Activated naive CD4-positive, alpha-beta T cell treated with anti-CD3 and anti-CD28 coated beads, Interleukin-2, amount 10 ng/mL, durations not matched to agents 7 days and 5 days (primary cell): ENCODE data around the gene BMAL2.

Experiments
- CTCF ChIA-PET: fragments of 350-600 bp; sonication (Branson Sonifier 250); formaldehyde crosslinking; loops from one replicate; lab custom pipeline; 2021; ENCODE audit warnings: antibody characterized with exemption; lab: Charles Lee
- DNase-seq: peaks from one replicate; pipeline ENCODE4 v3.0.0-alpha.2; 2020
- H3K27ac Mint-ChIP-seq: one replicate; pipeline ENCODE4 v1.8.0; 2021; ENCODE audit warnings: mild to moderate bottlenecking, moderate library complexity, mixed read lengths
- H3K27me3 Mint-ChIP-seq: one replicate; pipeline ENCODE4 v1.8.0; 2021; ENCODE audit warnings: mild to moderate bottlenecking, mixed read lengths
- H3K36me3 Mint-ChIP-seq: one replicate; pipeline ENCODE4 v1.8.0; 2021; ENCODE audit warnings: mixed read lengths
- H3K4me1 Mint-ChIP-seq: one replicate; pipeline ENCODE4 v1.8.0; 2021; ENCODE audit warnings: mixed read lengths
- H3K4me3 Mint-ChIP-seq: one replicate; pipeline ENCODE4 v1.8.0; 2021; ENCODE audit warnings: mild to moderate bottlenecking, moderate library complexity, mixed read lengths
- H3K9me3 Mint-ChIP-seq: one replicate; pipeline ENCODE4 v1.8.0; 2021; ENCODE audit warnings: mixed read lengths

BMAL2 gene, protein sequence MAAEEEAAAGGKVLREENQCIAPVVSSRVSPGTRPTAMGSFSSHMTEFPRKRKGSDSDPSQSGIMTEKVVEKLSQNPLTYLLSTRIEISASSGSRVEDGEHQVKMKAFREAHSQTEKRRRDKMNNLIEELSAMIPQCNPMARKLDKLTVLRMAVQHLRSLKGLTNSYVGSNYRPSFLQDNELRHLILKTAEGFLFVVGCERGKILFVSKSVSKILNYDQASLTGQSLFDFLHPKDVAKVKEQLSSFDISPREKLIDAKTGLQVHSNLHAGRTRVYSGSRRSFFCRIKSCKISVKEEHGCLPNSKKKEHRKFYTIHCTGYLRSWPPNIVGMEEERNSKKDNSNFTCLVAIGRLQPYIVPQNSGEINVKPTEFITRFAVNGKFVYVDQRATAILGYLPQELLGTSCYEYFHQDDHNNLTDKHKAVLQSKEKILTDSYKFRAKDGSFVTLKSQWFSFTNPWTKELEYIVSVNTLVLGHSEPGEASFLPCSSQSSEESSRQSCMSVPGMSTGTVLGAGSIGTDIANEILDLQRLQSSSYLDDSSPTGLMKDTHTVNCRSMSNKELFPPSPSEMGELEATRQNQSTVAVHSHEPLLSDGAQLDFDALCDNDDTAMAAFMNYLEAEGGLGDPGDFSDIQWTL

DNA sequence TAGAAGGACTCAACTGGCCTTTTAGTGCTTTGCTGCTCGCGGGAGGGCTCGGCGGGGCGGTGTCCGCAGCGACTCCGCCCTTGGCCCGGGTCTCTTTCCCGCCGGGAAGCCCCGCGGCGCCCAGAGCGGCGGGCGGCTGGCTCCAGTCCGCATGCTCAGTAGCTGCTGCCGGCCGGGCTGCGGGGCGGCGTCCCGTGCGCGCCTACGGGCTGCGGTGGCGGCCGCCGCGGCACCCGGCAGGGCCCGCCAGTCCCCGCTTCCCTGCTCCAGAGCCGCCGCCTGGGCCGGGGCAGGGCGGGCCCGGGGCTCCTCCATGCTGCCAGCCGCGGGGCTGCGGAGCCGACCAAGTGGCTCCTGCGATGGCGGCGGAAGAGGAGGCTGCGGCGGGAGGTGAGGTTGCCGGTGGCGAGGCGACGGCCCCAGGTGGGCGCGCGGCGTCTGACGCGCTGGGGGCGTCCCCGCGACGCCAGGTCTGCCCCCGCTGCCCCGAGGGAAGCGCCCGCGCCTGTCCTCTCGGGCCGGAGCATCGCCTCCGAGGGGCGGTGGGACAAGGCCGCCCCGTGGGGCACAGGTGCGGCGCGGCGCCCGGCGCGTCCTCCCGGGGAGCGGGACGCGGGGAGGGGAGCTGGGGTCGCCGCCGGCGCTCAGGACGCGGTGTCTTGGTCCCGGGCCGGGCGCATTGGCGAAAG lies at the start of gene BMAL2:
BMAL2 (plus strand) TSS at position 123 of the 689 bp plus-strand sequence; CDS start at position 360, 237 bp downstream.
- no peaks in the 10 kb centered on the region for H3K9me3 Mint-ChIP-seq
- H3K27me3 Mint-ChIP-seq: peaks cover 23% of the 10 kb centered on the region
- no peaks in the 10 kb centered on the region for H3K36me3 Mint-ChIP-seq
- peak within 1 kb of the TSS; percentile 75 for H3K27ac Mint-ChIP-seq
- DNase-seq: peak; percentile 65
- H3K4me1 Mint-ChIP-seq: peaks cover 33% of the 10 kb centered on the region
- CTCF ChIA-PET: interaction anchor here (1.4 to 2.0 kb wide), 3 partner anchors 26 to 52 kb away, joined by 4 to 8 read pairs (median 6); no protein-coding TSS in a partner anchor
- H3K4me3 Mint-ChIP-seq: peak within 1 kb of the TSS; percentile 95

DNA sequence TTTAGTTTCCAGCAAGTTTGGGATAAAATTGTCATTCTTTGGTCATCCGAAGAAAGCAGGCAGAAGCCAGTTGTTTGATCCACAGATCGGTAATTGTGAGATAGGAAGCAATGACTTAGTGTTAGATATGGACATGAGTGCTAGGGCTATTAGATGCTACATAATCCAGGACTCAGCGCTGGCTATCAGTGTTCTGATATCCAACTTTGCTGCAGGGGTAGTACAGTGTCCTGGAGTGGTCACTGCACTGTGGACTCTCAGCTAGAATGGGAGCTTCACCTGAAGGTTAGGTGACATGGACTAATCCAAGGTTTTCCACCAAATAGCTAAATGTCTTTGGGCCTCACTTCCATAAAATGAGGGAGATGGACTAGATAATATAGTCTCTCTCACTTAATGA lies 48.6 kb upstream of the BMAL2 start:
- H3K36me3 Mint-ChIP-seq: no peaks in the 10 kb centered on the region
- no peak for DNase-seq
- no peak overlapping the region for H3K27ac Mint-ChIP-seq
- H3K4me3 Mint-ChIP-seq: no peak overlapping the region
- H3K27me3 Mint-ChIP-seq: no peaks in the 10 kb centered on the region
- CTCF ChIA-PET: no interaction called here
- peaks cover 10% of the 10 kb centered on the region for H3K4me1 Mint-ChIP-seq
- no peaks in the 10 kb centered on the region for H3K9me3 Mint-ChIP-seq

DNA sequence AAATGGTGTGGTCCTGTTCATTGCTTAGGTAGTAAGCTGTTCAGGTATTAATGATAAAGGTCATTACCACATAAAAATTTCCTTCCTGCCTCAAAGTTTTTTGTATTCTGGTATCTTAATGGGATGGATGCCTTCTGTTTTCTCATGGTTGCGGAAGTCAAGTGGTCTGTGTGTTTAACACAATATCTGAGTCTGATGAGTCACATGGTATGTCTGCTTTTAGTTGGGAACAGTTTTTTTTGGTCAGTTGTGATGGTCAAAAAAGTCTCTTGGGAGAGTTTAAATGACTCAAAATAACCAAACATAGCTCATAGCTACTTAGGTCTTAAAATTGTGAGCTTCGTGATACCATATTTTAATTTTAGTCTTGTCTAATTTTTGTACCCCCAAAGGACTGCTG lies 47.9 kb upstream of the BMAL2 start:
- Mint-ChIP-seq H3K4me3 (no peak overlapping the region), H3K9me3 (no peaks in the 10 kb centered on the region), H3K36me3 (no peaks in the 10 kb centered on the region), H3K4me1 (peaks cover 6% of the 10 kb centered on the region), H3K27ac (no peak overlapping the region), H3K27me3 (no peaks in the 10 kb centered on the region)
- DNase-seq: no peak
- CTCF ChIA-PET: no interaction called here

DNA sequence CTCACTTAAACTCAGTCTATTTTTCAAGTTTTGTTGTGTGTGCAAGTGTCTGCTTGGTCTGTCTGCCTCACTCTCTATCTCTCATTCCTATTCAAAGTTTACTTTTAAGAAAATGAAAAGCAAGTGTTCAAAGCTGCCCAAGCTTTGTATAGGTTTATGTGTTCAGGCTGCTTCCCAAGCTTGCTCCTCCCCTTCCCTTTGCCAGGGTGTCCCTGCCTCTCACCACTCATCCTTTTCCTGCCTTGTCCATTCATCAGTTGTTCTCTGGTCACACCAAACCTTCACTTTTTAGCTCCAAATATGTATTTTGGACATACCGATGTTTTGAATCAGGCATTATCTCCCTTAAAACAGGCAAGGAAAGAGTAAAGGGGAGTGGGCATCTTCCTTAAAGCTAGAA lies 47.2 kb upstream of the BMAL2 start:
- DNase-seq: no peak
- no peak overlapping the region for H3K27ac Mint-ChIP-seq
- CTCF ChIA-PET: no interaction called here
- H3K4me3 Mint-ChIP-seq: no peak overlapping the region
- no peaks in the 10 kb centered on the region for H3K9me3 Mint-ChIP-seq
- peaks cover 2% of the 10 kb centered on the region for H3K4me1 Mint-ChIP-seq
- no peaks in the 10 kb centered on the region for H3K36me3 Mint-ChIP-seq
- no peaks in the 10 kb centered on the region for H3K27me3 Mint-ChIP-seq

DNA sequence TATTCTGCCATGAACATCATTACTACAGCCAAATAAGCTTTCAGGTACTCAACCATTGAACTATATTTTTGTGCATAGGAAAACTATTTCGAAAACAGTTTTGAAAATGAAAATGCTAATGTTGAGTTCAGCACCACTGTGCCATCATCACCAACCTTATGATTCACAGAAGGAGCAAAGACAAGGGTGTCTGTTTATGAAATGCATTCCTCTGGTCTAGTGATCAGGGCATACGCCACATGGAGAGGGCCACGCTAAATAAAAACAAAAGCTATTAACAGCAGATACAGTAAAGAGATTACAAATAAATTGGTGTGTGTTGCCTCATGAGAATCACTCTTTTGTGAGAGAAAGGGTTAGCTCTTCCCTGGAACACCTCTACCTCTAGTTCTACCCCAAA lies 43.2 kb upstream of the BMAL2 start:
- H3K4me1 Mint-ChIP-seq: no peaks in the 10 kb centered on the region
- H3K9me3 Mint-ChIP-seq: no peaks in the 10 kb centered on the region
- no peak overlapping the region for H3K27ac Mint-ChIP-seq
- no peaks in the 10 kb centered on the region for H3K27me3 Mint-ChIP-seq
- H3K4me3 Mint-ChIP-seq: no peak overlapping the region
- H3K36me3 Mint-ChIP-seq: no peaks in the 10 kb centered on the region
- DNase-seq: no peak
- CTCF ChIA-PET: interaction anchor here (1.6 kb wide), 1 partner anchor 12 kb away, joined by 4 read pairs; no protein-coding TSS in a partner anchor

DNA sequence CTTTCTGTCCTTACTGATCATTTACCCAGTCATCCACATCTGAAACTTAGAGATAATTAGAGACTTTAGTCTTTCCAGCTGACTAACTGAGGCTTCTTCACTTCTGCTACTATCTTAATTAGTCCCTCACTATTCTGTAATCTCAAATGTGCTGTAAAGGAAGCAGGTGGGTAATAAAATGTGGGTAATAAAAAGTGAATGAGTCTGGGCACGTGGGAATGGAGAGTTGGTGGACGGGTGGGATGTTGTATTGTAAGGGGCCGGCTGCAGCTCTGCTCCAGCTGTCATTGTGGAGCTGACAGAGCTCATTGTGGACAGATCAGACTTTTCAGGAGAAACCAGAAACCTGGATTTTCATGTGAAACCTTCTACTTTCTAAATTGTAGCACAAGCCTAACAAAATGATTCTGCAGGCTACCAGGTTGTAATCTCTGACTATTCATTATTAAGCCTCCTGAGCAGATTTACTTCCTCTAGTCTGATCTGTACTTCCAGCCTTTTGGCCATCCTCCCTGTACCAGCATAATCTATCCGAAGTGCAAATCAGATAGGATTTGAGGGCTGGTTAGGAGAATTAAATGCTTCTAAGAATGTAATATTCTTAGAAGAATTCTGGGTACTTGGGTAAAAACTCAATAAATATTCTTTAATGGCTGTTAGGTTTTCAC lies 42.0 kb upstream of the BMAL2 start:
- CTCF ChIA-PET: interaction anchor here (0.7 to 1.2 kb wide), 3 partner anchors 13 to 142 kb away, joined by 3 read pairs; no protein-coding TSS in a partner anchor
- Mint-ChIP-seq H3K4me1 (no peaks in the 10 kb centered on the region), H3K27me3 (no peaks in the 10 kb centered on the region), H3K36me3 (no peaks in the 10 kb centered on the region), H3K27ac (no peak overlapping the region), H3K4me3 (no peak overlapping the region), H3K9me3 (no peaks in the 10 kb centered on the region)
- DNase-seq: no peak

DNA sequence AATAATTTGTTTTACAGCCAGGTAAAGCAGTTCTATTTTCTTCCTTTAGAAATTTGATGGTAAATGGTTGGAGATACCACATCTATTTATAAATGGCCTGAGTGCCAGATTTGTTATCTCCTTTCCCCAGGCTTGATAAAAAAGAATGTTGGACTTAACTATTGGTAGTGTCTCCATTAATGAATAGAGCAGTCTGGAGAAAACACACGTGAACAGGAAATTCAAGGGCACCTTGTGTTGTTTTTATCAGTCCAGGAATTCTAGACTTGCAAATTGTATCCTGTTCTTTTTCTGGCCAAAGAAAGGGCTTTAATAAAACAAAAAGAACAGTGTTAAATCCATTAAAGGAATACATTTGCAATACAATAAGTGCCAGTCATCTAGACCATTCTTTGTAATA lies 40.8 kb upstream of the BMAL2 start:
- Mint-ChIP-seq H3K36me3 (no peaks in the 10 kb centered on the region), H3K27me3 (no peaks in the 10 kb centered on the region), H3K9me3 (no peaks in the 10 kb centered on the region), H3K4me3 (no peak overlapping the region), H3K27ac (no peak overlapping the region), H3K4me1 (no peaks in the 10 kb centered on the region)
- CTCF ChIA-PET: no interaction called here
- DNase-seq: no peak

DNA sequence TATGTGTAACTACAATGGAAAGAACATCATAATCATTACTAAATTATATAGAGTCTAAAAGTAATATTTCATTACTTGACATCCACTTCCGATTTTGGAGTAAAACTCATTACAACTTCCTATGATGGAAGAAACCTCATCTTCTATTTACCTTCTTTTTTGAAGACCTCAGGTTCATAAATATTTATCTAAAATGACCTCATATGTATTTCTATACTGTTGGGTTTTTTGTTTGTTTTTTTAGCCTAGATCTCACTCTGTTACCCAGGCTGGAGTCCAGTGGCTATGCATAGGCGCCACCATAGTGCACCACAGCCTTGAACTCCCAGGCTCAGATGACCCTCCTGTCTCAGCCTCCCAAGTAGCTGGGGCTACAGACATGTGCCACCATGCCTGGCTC lies 39.9 kb upstream of the BMAL2 start:
- DNase-seq: no peak
- no peaks in the 10 kb centered on the region for H3K27me3 Mint-ChIP-seq
- no peak overlapping the region for H3K4me3 Mint-ChIP-seq
- H3K9me3 Mint-ChIP-seq: no peaks in the 10 kb centered on the region
- CTCF ChIA-PET: no interaction called here
- H3K36me3 Mint-ChIP-seq: peaks cover 1% of the 10 kb centered on the region
- H3K27ac Mint-ChIP-seq: no peak overlapping the region
- H3K4me1 Mint-ChIP-seq: no peaks in the 10 kb centered on the region

DNA sequence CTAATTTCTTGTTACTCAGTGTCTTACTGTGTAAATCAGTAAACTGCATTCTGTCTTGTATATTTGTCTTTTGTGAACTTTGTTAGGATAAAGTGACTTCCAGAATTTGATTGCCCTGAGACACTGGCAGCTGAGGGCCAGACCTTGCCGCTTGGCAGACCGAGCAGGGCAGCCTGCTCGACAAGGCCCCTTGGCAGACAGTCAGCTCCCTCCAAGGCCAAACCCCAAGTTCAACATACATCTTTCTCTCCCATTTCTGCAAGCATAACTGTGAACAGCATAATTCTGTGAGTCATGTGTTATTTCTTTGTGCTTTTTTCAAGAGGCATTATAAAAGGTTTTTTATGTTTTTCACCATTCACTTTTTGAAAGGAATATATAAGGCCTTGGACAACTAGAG lies 39.2 kb upstream of the BMAL2 start:
- H3K27me3 Mint-ChIP-seq: no peaks in the 10 kb centered on the region
- H3K9me3 Mint-ChIP-seq: no peaks in the 10 kb centered on the region
- DNase-seq: no peak
- H3K4me1 Mint-ChIP-seq: no peaks in the 10 kb centered on the region
- CTCF ChIA-PET: no interaction called here
- H3K36me3 Mint-ChIP-seq: peaks cover 4% of the 10 kb centered on the region
- H3K27ac Mint-ChIP-seq: no peak overlapping the region
- no peak overlapping the region for H3K4me3 Mint-ChIP-seq

DNA sequence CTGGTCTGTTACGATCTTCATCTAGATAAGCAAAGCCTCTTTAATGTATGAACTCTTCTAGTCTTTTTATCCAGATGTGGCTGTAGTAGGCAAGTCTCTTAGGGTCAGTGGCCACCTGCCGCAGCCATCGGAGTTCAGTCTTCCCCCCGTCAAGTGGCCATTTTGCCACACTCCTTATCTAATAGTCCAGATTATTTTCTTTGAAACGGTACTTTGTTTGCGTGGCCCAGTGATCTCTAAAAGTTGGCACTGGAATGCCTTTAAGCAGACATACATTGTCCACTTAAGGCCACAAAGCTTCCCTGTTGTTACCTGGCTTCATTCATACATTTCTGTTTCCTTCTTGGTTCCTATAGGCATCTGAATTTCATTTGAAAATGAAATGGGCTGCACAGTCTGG lies 36.0 kb upstream of the BMAL2 start:
- Mint-ChIP-seq H3K27ac (no peak overlapping the region), H3K4me3 (no peak overlapping the region), H3K9me3 (no peaks in the 10 kb centered on the region), H3K4me1 (no peaks in the 10 kb centered on the region), H3K36me3 (peaks cover 11% of the 10 kb centered on the region), H3K27me3 (no peaks in the 10 kb centered on the region)
- CTCF ChIA-PET: interaction anchor here (1.2 to 2.6 kb wide), 2 partner anchors 10 to 19 kb away, joined by 3 to 17 read pairs; no protein-coding TSS in a partner anchor
- no peak for DNase-seq

DNA sequence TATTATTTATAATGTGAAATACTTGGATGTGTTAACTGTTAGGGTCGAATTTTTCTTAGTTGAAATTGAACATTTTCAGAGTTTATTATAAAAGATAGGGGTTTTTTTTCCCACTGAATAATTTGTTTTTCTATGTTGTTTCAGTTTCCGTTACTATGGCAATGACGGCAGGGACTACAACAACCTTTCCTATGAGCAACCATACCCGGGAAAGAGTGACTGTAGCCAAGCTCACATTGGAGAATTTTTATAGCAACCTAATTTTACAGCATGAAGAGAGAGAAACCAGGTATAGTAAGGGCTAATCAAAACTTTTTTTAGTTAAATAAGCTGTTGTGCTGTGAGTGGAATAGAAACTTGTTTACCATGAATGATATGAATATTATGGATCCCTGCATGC lies 35.1 kb upstream of the BMAL2 start:
- DNase-seq: no peak
- no peak overlapping the region for H3K27ac Mint-ChIP-seq
- no peaks in the 10 kb centered on the region for H3K4me1 Mint-ChIP-seq
- no peaks in the 10 kb centered on the region for H3K27me3 Mint-ChIP-seq
- H3K36me3 Mint-ChIP-seq: peaks cover 11% of the 10 kb centered on the region
- CTCF ChIA-PET: interaction anchor here (0.6 to 2.6 kb wide), 3 partner anchors 9 to 241 kb away, joined by 3 to 17 read pairs (median 4); no protein-coding TSS in a partner anchor
- no peaks in the 10 kb centered on the region for H3K9me3 Mint-ChIP-seq
- H3K4me3 Mint-ChIP-seq: no peak overlapping the region

DNA sequence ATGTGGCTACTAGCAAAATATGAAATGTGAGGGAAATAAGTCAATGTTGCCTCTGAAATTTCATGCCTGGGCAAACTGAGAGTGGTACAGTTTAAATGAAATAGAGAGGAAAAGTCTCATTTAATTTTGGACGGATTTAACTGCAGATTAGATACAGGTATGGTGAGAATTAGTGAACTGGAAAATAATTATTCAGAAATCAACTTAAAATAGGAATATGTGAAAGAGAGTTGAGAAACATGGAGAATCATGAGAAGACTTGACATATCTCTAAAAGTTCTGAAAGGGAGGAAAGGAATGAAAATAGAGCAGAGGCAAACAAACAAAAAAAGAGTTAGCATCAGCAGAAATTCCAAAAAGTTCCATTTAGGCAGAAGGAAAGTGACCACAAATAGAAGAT lies 33.5 kb upstream of the BMAL2 start:
- H3K4me3 Mint-ChIP-seq: no peak overlapping the region
- no peak overlapping the region for H3K27ac Mint-ChIP-seq
- H3K9me3 Mint-ChIP-seq: no peaks in the 10 kb centered on the region
- no peaks in the 10 kb centered on the region for H3K27me3 Mint-ChIP-seq
- DNase-seq: no peak
- CTCF ChIA-PET: no interaction called here
- peaks cover 11% of the 10 kb centered on the region for H3K36me3 Mint-ChIP-seq
- H3K4me1 Mint-ChIP-seq: no peaks in the 10 kb centered on the region

DNA sequence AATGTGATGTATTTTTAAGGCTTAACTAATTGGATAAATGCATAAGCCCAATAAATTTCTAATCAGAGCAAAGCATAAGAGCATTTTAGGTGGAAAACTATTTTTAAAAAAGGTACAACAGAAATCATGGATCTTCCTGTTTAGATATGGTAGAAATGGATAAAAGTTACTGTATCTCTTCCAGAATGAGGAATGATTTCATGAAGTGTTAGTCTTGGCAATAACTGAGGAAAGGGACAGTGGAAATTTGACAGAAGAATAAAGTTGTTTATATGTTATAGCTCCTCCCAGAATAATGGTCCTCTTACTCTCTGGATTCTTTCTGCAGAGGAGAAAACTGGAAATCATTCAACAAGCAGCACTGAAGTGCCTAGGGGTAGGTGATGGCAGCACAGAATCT lies 32.4 kb upstream of the BMAL2 start:
- Mint-ChIP-seq H3K36me3 (peaks cover 11% of the 10 kb centered on the region), H3K27me3 (no peaks in the 10 kb centered on the region), H3K9me3 (no peaks in the 10 kb centered on the region), H3K27ac (no peak overlapping the region), H3K4me1 (no peaks in the 10 kb centered on the region), H3K4me3 (no peak overlapping the region)
- DNase-seq: no peak
- CTCF ChIA-PET: no interaction called here
